Endothelial cell (in vitro differentiated cells): Measurements from ENCODE around the gene SENP6. TPM values are rescaled to one million over a fixed set of nuclear protein-coding genes. Genes with fewer than 3 reads are reported as not detected.
A peak's percentile ranks its signal among the peaks of the same experiment; 100 is the strongest.

Experiments used
- DNase-seq: peaks from one replicate; pipeline ENCODE4 v3.0.0; 2021; ENCODE audit warnings: low spot score
- H3K27ac Mint-ChIP-seq: one replicate; pipeline ENCODE4 v1.8.0; 2021; ENCODE audit warnings: mixed read lengths, inconsistent platforms; ENCODE audit not compliant: unreplicated experiment
- H3K27me3 Mint-ChIP-seq: one replicate; pipeline ENCODE4 v1.8.0; 2021; ENCODE audit warnings: mild to moderate bottlenecking, moderate library complexity, mixed read lengths, inconsistent platforms; ENCODE audit not compliant: unreplicated experiment
- H3K36me3 Mint-ChIP-seq: one replicate; pipeline ENCODE4 v1.8.0; 2021; ENCODE audit warnings: mild to moderate bottlenecking, low read depth, mixed read lengths, inconsistent platforms; ENCODE audit not compliant: unreplicated experiment
- H3K4me1 Mint-ChIP-seq: one replicate; pipeline ENCODE4 v1.8.0; 2021; ENCODE audit warnings: mild to moderate bottlenecking, mixed read lengths, inconsistent platforms; ENCODE audit not compliant: unreplicated experiment
- H3K4me3 Mint-ChIP-seq: one replicate; pipeline ENCODE4 v1.8.0; 2021; ENCODE audit warnings: mild to moderate bottlenecking, mixed read lengths, inconsistent platforms; ENCODE audit not compliant: unreplicated experiment
- H3K9me3 Mint-ChIP-seq: one replicate; pipeline ENCODE4 v1.8.0; 2021; ENCODE audit warnings: mixed read lengths, inconsistent platforms; ENCODE audit not compliant: unreplicated experiment
- CTCF ChIP-seq: fragments of 200-600 bp; sonication (generic); IDR thresholded peaks from one replicate; pipeline ENCODE4 v1.5.0; 2021; ENCODE audit warnings: antibody characterized with exemption; ENCODE audit not compliant: unreplicated experiment
- total RNA-seq: library from RNA; stranded (reverse); fragmentation: NEBNext Ultra II Directional; extraction: Animal tissue kit (Norgen Biotek cat#: 25700); gene quantifications from one replicate; pipeline ENCODE4 v1.2.1, GENCODE V29; 2021; ENCODE audit not compliant: unreplicated experiment

SENP6 gene
- total RNA-seq, 1 donor from 2014 or later: 135 TPM

- H3K9me3 Mint-ChIP-seq: no peaks in the 10 kb centered on the region
- H3K4me1 Mint-ChIP-seq: peaks cover 15% of the 10 kb centered on the region
- H3K36me3 Mint-ChIP-seq: peaks cover 9% of the 10 kb centered on the region
- H3K27me3 Mint-ChIP-seq: peaks cover 4% of the 10 kb centered on the region
- no peak for DNase-seq
- no peak for TF ChIP-seq CTCF
- peak overlapping the region; percentile 24 for H3K4me3 Mint-ChIP-seq
- no peak overlapping the region for H3K27ac Mint-ChIP-seq
Observed at GRCh38 chr6:75746221-75746620, 144.5 kb downstream of the SENP6 start.

DNA sequence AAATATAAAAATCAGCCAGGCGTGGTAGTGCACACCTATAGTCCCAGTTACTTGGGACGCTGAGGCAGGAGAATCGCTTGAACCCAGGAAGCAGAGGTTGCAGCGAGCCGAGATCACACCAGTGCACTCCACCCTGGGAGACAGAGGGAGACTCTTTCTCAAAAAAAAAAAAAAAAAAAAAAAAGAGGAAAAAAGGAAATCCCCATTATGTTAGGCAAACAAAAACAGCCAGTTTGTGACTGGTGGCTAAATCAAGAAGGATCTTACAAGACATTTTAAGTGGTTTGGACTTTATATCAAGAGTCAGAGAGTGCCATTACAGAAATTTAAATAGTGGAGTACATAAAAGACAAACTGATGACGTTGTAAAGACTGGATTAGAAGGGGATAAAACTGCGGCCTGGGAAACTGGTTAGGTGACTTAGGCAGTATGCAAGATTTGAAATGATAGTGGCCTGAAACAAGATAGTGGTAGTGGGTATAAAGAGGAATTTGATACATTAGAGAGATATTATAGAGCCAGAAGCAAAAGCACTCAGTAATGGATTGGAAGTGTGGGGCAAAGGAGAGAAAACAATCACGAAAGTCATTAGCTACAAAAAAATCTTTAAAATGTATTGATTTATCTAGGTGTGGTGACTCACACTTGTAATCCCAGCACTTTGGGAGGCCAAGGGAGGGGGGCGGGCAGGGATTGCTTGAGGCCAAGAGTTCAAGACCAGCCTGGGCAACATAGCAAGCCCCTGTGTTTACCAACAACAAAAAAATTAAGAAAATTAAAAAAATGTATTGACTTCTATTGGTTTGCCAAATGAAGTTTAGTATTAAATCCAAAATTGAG lies 145.7 kb downstream of the SENP6 start:
- no peak overlapping the region for H3K27ac Mint-ChIP-seq
- peak overlapping the region; percentile 33 for H3K4me3 Mint-ChIP-seq
- no peak for DNase-seq
- H3K36me3 Mint-ChIP-seq: peaks cover 13% of the 10 kb centered on the region
- peaks cover 17% of the 10 kb centered on the region for H3K4me1 Mint-ChIP-seq
- no peak for TF ChIP-seq CTCF
- H3K27me3 Mint-ChIP-seq: peaks cover 4% of the 10 kb centered on the region
- no peaks in the 10 kb centered on the region for H3K9me3 Mint-ChIP-seq

- H3K27me3 Mint-ChIP-seq: peaks cover 5% of the 10 kb centered on the region
- no peak for DNase-seq
- peak overlapping the region; percentile 92 for H3K4me3 Mint-ChIP-seq
- H3K9me3 Mint-ChIP-seq: no peaks in the 10 kb centered on the region
- TF ChIP-seq CTCF: no peak
- H3K36me3 Mint-ChIP-seq: peaks cover 17% of the 10 kb centered on the region
- peaks cover 24% of the 10 kb centered on the region for H3K4me1 Mint-ChIP-seq
- H3K27ac Mint-ChIP-seq: peak overlapping the region; percentile 73
Observed at GRCh38 chr6:75748003-75748742, 146.5 kb downstream of the SENP6 start.

GRCh38 chr6:75748743-75749538 lies 147.3 kb downstream of the SENP6 start, which contains the start of gene MYO6:
MYO6 (plus strand) TSS chr6:75749239; CDS start chr6:75817548, 68,309 bp downstream.
- no peak for TF ChIP-seq CTCF
- peak; percentile 73 for DNase-seq
- peaks cover 17% of the 10 kb centered on the region for H3K36me3 Mint-ChIP-seq
- H3K4me1 Mint-ChIP-seq: peaks cover 23% of the 10 kb centered on the region
- H3K9me3 Mint-ChIP-seq: no peaks in the 10 kb centered on the region
- peak within 1 kb of the TSS; percentile 97 for H3K4me3 Mint-ChIP-seq
- H3K27ac Mint-ChIP-seq: peak within 1 kb of the TSS; percentile 88
- H3K27me3 Mint-ChIP-seq: peaks cover 5% of the 10 kb centered on the region
